H9 (cell line): ENCODE data around the gene VIPR1. TPM values are rescaled to one million over a fixed set of nuclear protein-coding genes. Genes with fewer than 3 reads are reported as not detected.

Experiments used
- DNase-seq: peaks from one replicate; pipeline ENCODE4 v3.0.0-alpha.2; 2017
- H2AFZ ChIP-seq: one replicate; pipeline ENCODE4 v1.6.1; 2013; ENCODE audit warnings: mild to moderate bottlenecking, low read length, control low read depth, moderate library complexity
- H2AK5ac ChIP-seq: 2 replicates; pipeline ENCODE4 v1.6.1; 2013; ENCODE audit warnings: low read length, control low read depth, mixed read lengths; ENCODE audit not compliant: insufficient read length
- H2BK120ac ChIP-seq: one replicate; pipeline ENCODE4 v1.6.1; 2013; ENCODE audit warnings: low read depth, mild to moderate bottlenecking, low read length, control low read depth, inconsistent platforms; ENCODE audit not compliant: poor library complexity, severe bottlenecking
- H2BK12ac ChIP-seq: 2 replicates; pipeline ENCODE4 v1.6.1; 2013; ENCODE audit warnings: low read length, control low read depth, mixed read lengths, low read depth; ENCODE audit not compliant: insufficient read length
- H2BK15ac ChIP-seq: 2 replicates; pipeline ENCODE4 v1.6.1; 2013; ENCODE audit warnings: low read depth, low read length, control low read depth
- H2BK20ac ChIP-seq: one replicate; pipeline ENCODE4 v1.6.1; 2013; ENCODE audit warnings: low read depth, mild to moderate bottlenecking, low read length, control low read depth, inconsistent platforms; ENCODE audit not compliant: poor library complexity, severe bottlenecking
- H2BK5ac ChIP-seq: 2 replicates; pipeline ENCODE4 v1.6.1; 2013; ENCODE audit warnings: low read length, control low read depth, mixed read lengths; ENCODE audit not compliant: insufficient read length
- H3K14ac ChIP-seq: 2 replicates; pipeline ENCODE4 v1.6.1; 2013; ENCODE audit warnings: low read length, control low read depth; ENCODE audit not compliant: insufficient read depth
- H3K18ac ChIP-seq: 2 replicates; pipeline ENCODE4 v1.6.1; 2013; ENCODE audit warnings: low read depth, mild to moderate bottlenecking, mixed read lengths, low read length, control low read depth; ENCODE audit not compliant: insufficient read length
- H3K23ac ChIP-seq: 2 replicates; pipeline ENCODE4 v1.6.1; 2013; ENCODE audit warnings: low read length, control low read depth, mixed read lengths, low read depth; ENCODE audit not compliant: insufficient read length
- H3K23me2 ChIP-seq: 2 replicates; pipeline ENCODE4 v1.6.1; 2013; ENCODE audit warnings: low read depth, mild to moderate bottlenecking, mixed read lengths, low read length, control low read depth; ENCODE audit not compliant: insufficient read length, poor library complexity, severe bottlenecking
- H3K27ac ChIP-seq: 2 replicates; pipeline ENCODE4 v1.5.1; 2013; ENCODE audit warnings: low read length, control low read depth, mixed read lengths, low read depth; ENCODE audit not compliant: insufficient read length
- H3K27me3 ChIP-seq: 2 replicates; pipeline ENCODE4 v1.6.1; 2013; ENCODE audit warnings: low read length, control low read depth, inconsistent platforms; ENCODE audit not compliant: insufficient read depth
- H3K4ac ChIP-seq: 2 replicates; pipeline ENCODE4 v1.6.1; 2013; ENCODE audit warnings: low read depth, mild to moderate bottlenecking, control low read depth, inconsistent platforms, low read length, moderate library complexity
- H3K4me1 ChIP-seq: 2 replicates; pipeline ENCODE4 v1.6.1; 2013; ENCODE audit warnings: low read length, control low read depth, inconsistent platforms; ENCODE audit not compliant: insufficient read depth
- H3K4me2 ChIP-seq: 2 replicates; pipeline ENCODE4 v1.6.1; 2013; ENCODE audit warnings: low read length, control low read depth, mixed read lengths; ENCODE audit not compliant: insufficient read length, insufficient read depth
- H3K56ac ChIP-seq: 2 replicates; pipeline ENCODE4 v1.6.1; 2013; ENCODE audit warnings: low read depth, mild to moderate bottlenecking, mixed read lengths, low read length, control low read depth; ENCODE audit not compliant: insufficient read length
- H3K79me1 ChIP-seq: 2 replicates; pipeline ENCODE4 v1.6.1; 2013; ENCODE audit warnings: low read depth, mild to moderate bottlenecking, moderate library complexity, low read length, control low read depth, inconsistent platforms; ENCODE audit not compliant: insufficient read depth, poor library complexity, severe bottlenecking
- H3K79me2 ChIP-seq: 2 replicates; pipeline ENCODE4 v1.6.1; 2013; ENCODE audit warnings: low read length, control low read depth, inconsistent platforms; ENCODE audit not compliant: insufficient read depth
- H3K9ac ChIP-seq: 2 replicates; pipeline ENCODE4 v1.6.1; 2013; ENCODE audit warnings: low read length, control low read depth, mixed read lengths; ENCODE audit not compliant: insufficient read length; ENCODE audit errors: extremely low read depth
- H3K9me3 ChIP-seq: one replicate; pipeline ENCODE4 v1.6.1; 2013; ENCODE audit warnings: low read depth, low read length, inconsistent platforms; ENCODE audit not compliant: control insufficient read depth
- H3T11ph ChIP-seq: one replicate; pipeline ENCODE4 v1.6.1; 2013; ENCODE audit warnings: mild to moderate bottlenecking, low read length, control low read depth, inconsistent platforms
- H4K20me1 ChIP-seq: one replicate; pipeline ENCODE4 v1.6.1; 2013; ENCODE audit not compliant: control insufficient read depth, insufficient read length, insufficient read depth
- H4K5ac ChIP-seq: 2 replicates; pipeline ENCODE4 v1.6.1; 2013; ENCODE audit warnings: low read depth, mild to moderate bottlenecking, mixed read lengths, low read length, control low read depth; ENCODE audit not compliant: insufficient read length
- H4K8ac ChIP-seq: replicated peaks from 2 replicates; pipeline ENCODE4 v1.6.1; 2013; ENCODE audit warnings: low read length, control low read depth, mixed read lengths, low read depth; ENCODE audit not compliant: insufficient read length
- H4K91ac ChIP-seq: 2 replicates; pipeline ENCODE4 v1.6.1; 2013; ENCODE audit warnings: low read depth, mild to moderate bottlenecking, moderate library complexity, mixed read lengths, low read length, control low read depth; ENCODE audit not compliant: insufficient read length
- H3K27ac Mint-ChIP-seq, 3 experiments: 2 replicates in 2 of 3; 3 replicates in 1 of 3; pipeline ENCODE4 v1.8.0; 2020 to 2021; ENCODE audit warnings: mixed read lengths in 3 of 3, mild to moderate bottlenecking in 1 of 3, moderate library complexity in 1 of 3
- H3K27me3 Mint-ChIP-seq: 2 replicates; pipeline ENCODE4 v1.8.0; 2021; ENCODE audit warnings: low read depth, mild to moderate bottlenecking, moderate library complexity, mixed read lengths
- H3K36me3 Mint-ChIP-seq, 3 experiments: 2 replicates in 2 of 3; 3 replicates in 1 of 3; pipeline ENCODE4 v1.8.0; 2020 to 2021; ENCODE audit warnings: low read depth in 3 of 3, mixed read lengths in 3 of 3; ENCODE audit not compliant: insufficient read depth in 1 of 3
- H3K4me1 Mint-ChIP-seq, 2 experiments: 2 replicates each; pipeline ENCODE4 v1.8.0; 2020; ENCODE audit warnings: mixed read lengths in 2 of 2
- H3K4me3 Mint-ChIP-seq, 2 experiments: 2 replicates in 1 of 2; 3 replicates in 1 of 2; pipeline ENCODE4 v1.8.0; 2020 to 2021; ENCODE audit warnings: mild to moderate bottlenecking in 2 of 2, mixed read lengths in 2 of 2, moderate library complexity in 1 of 2
- H3K9me3 Mint-ChIP-seq, 2 experiments: 2 replicates in 1 of 2; 3 replicates in 1 of 2; pipeline ENCODE4 v1.8.0; 2020; ENCODE audit warnings: mild to moderate bottlenecking in 2 of 2, mixed read lengths in 2 of 2, moderate library complexity in 1 of 2
- WGBS: extraction: QIAGEN DNeasy Blood & Tissue Kit; methylation state at CpG from one replicate; pipeline ENCODE4 v1.1.7; 2013; ENCODE audit warnings: missing lambda C conversion rate, low lambda C conversion rate, mixed read lengths; ENCODE audit not compliant: insufficient read length; ENCODE audit errors: extremely low coverage; 5-methylcytosine and 5-hydroxymethylcytosine counted together
- total RNA-seq: library from RNA; stranded (reverse); gene quantifications from 2 replicates; pipeline ENCODE4 v1.2.1, GENCODE V29; 2021
- TF ChIP-seq, protein P1 (sequence below): fragments of 200-600 bp; sonication (generic); conservative IDR thresholded peaks from 3 replicates; pipeline ENCODE4 v1.8.0; 2021; ENCODE audit warnings: antibody characterized with exemption, mild to moderate bottlenecking

VIPR1 gene
- total RNA-seq, 1 experiment from 2014 or later: 6.5 TPM

DNA sequence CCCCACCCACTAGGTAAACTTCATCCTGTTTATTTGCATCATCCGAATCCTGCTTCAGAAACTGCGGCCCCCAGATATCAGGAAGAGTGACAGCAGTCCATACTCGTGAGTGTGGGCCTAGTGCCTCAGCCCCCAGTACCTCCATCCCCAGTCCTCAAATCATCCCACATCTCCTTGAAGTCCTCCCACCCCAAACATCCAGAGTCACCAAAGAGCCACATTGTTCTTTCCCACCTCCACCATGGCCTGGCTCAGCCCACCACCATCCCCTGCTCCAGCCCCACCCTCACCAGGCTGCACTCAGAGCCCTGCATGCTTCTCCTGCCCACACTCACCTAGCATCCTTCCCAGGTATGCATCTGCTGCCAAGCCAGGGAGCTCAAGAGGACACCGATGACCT lies 29.8 kb downstream of the VIPR1 start:
- no peak overlapping the region for H3K23ac ChIP-seq
- no peaks in the 10 kb centered on the region for H3K23me2 ChIP-seq
- peaks cover 23 to 34% of the 10 kb centered on the region in 2 experiments for H3K4me1 Mint-ChIP-seq
- no peak overlapping the region for H3K27ac ChIP-seq
- peaks cover 12% of the 10 kb centered on the region for H3K4me1 ChIP-seq
- no peak overlapping the region for H3K14ac ChIP-seq
- H2AFZ ChIP-seq: no peak overlapping the region
- no peak overlapping the region for H3K18ac ChIP-seq
- no peak overlapping the region for H3K9ac ChIP-seq
- H4K91ac ChIP-seq: no peak overlapping the region
- no peak overlapping the region for H2AK5ac ChIP-seq
- no peak overlapping the region for H3K56ac ChIP-seq
- WGBS: no CpG with 5 or more reads among the region's 4 CpGs
- H4K5ac ChIP-seq: no peak overlapping the region
- no peak overlapping the region for H2BK5ac ChIP-seq
- no peak overlapping the region for H2BK20ac ChIP-seq
- no peak overlapping the region for H3K4me2 ChIP-seq
- H3K27me3 ChIP-seq: no peaks in the 10 kb centered on the region
- DNase-seq: no peak
- no peaks in the 10 kb centered on the region for H3K9me3 Mint-ChIP-seq
- no peak overlapping the region for H3T11ph ChIP-seq
- H3K4me3 Mint-ChIP-seq: peak overlapping the region in 1 of 2 experiments; percentile 45; a peak in 1 of 5 replicates
- no peak overlapping the region for H2BK15ac ChIP-seq
- H3K9me3 ChIP-seq: no peaks in the 10 kb centered on the region
- H3K27me3 Mint-ChIP-seq: no peaks in the 10 kb centered on the region
- H4K20me1 ChIP-seq: peaks cover 2% of the 10 kb centered on the region
- H4K8ac ChIP-seq: no peak overlapping the region
- no peak overlapping the region for H3K4ac ChIP-seq
- TF ChIP-seq, protein P1, sequence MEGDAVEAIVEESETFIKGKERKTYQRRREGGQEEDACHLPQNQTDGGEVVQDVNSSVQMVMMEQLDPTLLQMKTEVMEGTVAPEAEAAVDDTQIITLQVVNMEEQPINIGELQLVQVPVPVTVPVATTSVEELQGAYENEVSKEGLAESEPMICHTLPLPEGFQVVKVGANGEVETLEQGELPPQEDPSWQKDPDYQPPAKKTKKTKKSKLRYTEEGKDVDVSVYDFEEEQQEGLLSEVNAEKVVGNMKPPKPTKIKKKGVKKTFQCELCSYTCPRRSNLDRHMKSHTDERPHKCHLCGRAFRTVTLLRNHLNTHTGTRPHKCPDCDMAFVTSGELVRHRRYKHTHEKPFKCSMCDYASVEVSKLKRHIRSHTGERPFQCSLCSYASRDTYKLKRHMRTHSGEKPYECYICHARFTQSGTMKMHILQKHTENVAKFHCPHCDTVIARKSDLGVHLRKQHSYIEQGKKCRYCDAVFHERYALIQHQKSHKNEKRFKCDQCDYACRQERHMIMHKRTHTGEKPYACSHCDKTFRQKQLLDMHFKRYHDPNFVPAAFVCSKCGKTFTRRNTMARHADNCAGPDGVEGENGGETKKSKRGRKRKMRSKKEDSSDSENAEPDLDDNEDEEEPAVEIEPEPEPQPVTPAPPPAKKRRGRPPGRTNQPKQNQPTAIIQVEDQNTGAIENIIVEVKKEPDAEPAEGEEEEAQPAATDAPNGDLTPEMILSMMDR: no peak
- no peaks in the 10 kb centered on the region for H3K79me2 ChIP-seq
- no peak overlapping the region for H2BK12ac ChIP-seq
- H3K36me3 Mint-ChIP-seq: peaks cover 0 to 4% (median 0%) of the 10 kb centered on the region in 3 experiments; a peak in 2 of 7 replicates
- H2BK120ac ChIP-seq: no peak overlapping the region
- H3K27ac Mint-ChIP-seq: peak overlapping the region in 1 of 3 experiments; percentile 29; a peak in 2 of 7 replicates
- no peaks in the 10 kb centered on the region for H3K79me1 ChIP-seq
